SU-DHL-6 (cell line): Measurements from ENCODE around the gene NLN.

Source experiments
- EZH2phosphoT487 ChIP-seq: fragments of 200-600 bp; sonication (generic), shearing (Covaris generic); conservative IDR thresholded peaks from 2 replicates; pipeline ENCODE4 v1.6.1; 2018; ENCODE audit warnings: mild to moderate bottlenecking, antibody characterized with exemption, low read length, moderate library complexity, mixed read lengths
- TF ChIP-seq, protein P1 (sequence below): fragments of 200-600 bp; sonication (generic); IDR thresholded peaks from one replicate; pipeline ENCODE4 v1.5.1; 2017; ENCODE audit warnings: antibody characterized with exemption, mild to moderate bottlenecking, low read length, moderate library complexity; ENCODE audit not compliant: insufficient read depth, poor library complexity, severe bottlenecking

DNA sequence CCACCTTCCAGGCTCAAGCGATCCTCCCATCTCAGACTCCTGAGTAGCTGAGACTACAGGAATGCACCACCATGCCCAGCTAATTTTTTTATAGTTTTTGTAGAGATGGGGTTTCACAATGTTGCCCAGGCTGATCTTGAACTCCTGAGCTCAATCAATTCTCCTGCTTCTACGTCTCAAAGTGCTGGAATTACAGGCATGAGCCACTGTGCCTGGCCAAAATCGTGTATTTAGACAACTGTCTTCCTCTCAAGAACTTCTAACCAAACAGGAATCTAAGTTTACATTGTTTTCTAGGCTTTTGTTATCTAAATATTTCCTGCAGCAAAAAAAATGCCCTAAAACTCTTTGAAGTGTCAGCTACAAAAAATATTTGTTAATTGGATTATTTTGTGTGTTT, 78.8 kb downstream of the NLN start:
- TF ChIP-seq, protein P1, sequence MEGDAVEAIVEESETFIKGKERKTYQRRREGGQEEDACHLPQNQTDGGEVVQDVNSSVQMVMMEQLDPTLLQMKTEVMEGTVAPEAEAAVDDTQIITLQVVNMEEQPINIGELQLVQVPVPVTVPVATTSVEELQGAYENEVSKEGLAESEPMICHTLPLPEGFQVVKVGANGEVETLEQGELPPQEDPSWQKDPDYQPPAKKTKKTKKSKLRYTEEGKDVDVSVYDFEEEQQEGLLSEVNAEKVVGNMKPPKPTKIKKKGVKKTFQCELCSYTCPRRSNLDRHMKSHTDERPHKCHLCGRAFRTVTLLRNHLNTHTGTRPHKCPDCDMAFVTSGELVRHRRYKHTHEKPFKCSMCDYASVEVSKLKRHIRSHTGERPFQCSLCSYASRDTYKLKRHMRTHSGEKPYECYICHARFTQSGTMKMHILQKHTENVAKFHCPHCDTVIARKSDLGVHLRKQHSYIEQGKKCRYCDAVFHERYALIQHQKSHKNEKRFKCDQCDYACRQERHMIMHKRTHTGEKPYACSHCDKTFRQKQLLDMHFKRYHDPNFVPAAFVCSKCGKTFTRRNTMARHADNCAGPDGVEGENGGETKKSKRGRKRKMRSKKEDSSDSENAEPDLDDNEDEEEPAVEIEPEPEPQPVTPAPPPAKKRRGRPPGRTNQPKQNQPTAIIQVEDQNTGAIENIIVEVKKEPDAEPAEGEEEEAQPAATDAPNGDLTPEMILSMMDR, result no peak
- TF ChIP-seq EZH2phosphoT487, result no peak
